ENCODE measurements around the gene LRP1B. TPM values are rescaled to one million over a fixed set of nuclear protein-coding genes. Genes with fewer than 3 reads are reported as not detected.

Gene LRP1B
- polyA plus RNA-seq, 1 donor, result 1.0 TPM

- Histone ChIP-seq H3K9me3 (ENCODE audit: control insufficient read depth, low read depth, low read length) (no peaks in the 10 kb centered on the region), H3K27me3 (ENCODE audit: control insufficient read depth, insufficient read depth, low read length) (no peaks in the 10 kb centered on the region), H3K36me3 (ENCODE audit: control insufficient read depth, insufficient read depth, low read length) (no peaks in the 10 kb centered on the region), H3K27ac (ENCODE audit: low read length) (no peak overlapping the region), H3K4me3 (ENCODE audit: low read length) (no peak overlapping the region), H3K4me1 (ENCODE audit: control insufficient read depth, insufficient read depth, low read length) (no peaks in the 10 kb centered on the region)
- DNase-seq, result no peak
- no CpG with 5 or more reads among the region's 2 CpGs for WGBS (ENCODE audit: insufficient coverage, low lambda C conversion rate)
Measured at GRCh38 chr2:140855471-140855870, 1275.3 kb downstream of the LRP1B start.

DNA sequence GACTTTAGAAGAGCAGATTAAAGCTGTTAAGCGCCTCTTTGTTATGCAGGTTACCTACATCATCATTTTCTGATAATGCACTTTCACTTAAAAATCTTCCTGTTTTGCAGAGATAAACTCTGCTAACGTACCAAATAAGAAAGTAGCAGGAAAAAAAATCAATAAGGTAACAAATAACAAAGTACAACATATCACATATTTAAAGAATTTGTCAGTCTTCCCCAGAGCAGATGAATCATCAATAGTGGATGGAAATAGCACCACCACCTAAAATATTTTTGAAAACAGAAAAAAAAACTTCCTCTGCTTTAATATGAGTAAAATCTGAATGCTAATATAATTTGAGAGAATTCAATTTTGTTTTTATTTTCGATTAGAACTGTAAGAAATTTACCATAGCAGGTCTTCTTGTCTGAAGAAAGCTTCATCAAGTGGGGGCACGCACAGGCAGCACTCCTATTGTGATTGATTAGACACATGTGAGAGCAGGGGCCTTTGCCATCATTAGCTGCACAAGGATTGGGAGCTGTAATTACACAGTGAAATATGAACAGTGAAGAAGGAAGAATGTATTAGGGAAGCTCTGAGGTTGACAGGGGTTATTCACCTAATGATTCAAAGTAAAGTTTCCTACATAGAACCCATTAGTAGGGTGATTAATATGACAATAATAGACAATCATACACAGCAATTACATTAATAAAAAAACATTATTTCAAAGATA lies 1279.4 kb downstream of the LRP1B start:
- no peaks in the 10 kb centered on the region for H3K27me3 ChIP-seq (ENCODE audit: control insufficient read depth, insufficient read depth, low read length)
- H3K9me3 ChIP-seq (ENCODE audit: control insufficient read depth, low read depth, low read length), result no peaks in the 10 kb centered on the region
- 83% methylated on average over 2 of the region's 4 CpGs for WGBS (ENCODE audit: insufficient coverage, low lambda C conversion rate)
- H3K36me3 ChIP-seq (ENCODE audit: control insufficient read depth, insufficient read depth, low read length), result no peaks in the 10 kb centered on the region
- no peak for DNase-seq
- no peak overlapping the region for H3K4me3 ChIP-seq (ENCODE audit: low read length)
- H3K4me1 ChIP-seq (ENCODE audit: control insufficient read depth, insufficient read depth, low read length), result no peaks in the 10 kb centered on the region
- no peak overlapping the region for H3K27ac ChIP-seq (ENCODE audit: low read length)

- DNase-seq, result no peak
- Histone ChIP-seq H3K4me3 (ENCODE audit: low read length) (no peak overlapping the region), H3K27ac (ENCODE audit: low read length) (no peak overlapping the region), H3K9me3 (ENCODE audit: control insufficient read depth, low read depth, low read length) (no peaks in the 10 kb centered on the region), H3K36me3 (ENCODE audit: control insufficient read depth, insufficient read depth, low read length) (no peaks in the 10 kb centered on the region), H3K27me3 (ENCODE audit: control insufficient read depth, insufficient read depth, low read length) (no peaks in the 10 kb centered on the region), H3K4me1 (ENCODE audit: control insufficient read depth, insufficient read depth, low read length) (no peaks in the 10 kb centered on the region)
- WGBS (ENCODE audit: insufficient coverage, low lambda C conversion rate), result no CpG with 5 or more reads among the region's 1 CpG
Measured at GRCh38 chr2:140843186-140843585, 1287.6 kb downstream of the LRP1B start.

DNA sequence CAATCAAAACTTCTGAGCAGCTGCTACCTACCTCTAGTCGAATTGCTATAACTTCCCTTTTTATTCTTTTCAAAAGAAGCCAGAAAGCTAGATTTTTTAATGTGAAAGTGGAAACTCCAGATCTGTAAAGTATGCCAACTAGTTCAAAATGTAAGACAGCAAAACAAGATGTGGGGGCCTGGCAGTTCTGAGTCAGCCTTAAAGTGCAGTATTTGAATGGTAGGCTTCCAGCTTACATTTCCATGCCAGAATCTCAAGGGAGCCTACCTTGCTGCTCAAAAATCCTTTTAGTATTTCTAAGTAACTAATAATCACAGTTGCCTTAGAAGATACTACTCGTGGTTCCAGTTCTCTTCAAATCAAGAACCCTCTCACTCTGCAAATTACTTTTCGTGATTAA lies 1288.7 kb downstream of the LRP1B start:
- H3K27me3 ChIP-seq (ENCODE audit: control insufficient read depth, insufficient read depth, low read length), result no peaks in the 10 kb centered on the region
- 73% methylated on average over 3 of the region's 3 CpGs for WGBS (ENCODE audit: insufficient coverage, low lambda C conversion rate)
- H3K4me3 ChIP-seq (ENCODE audit: low read length), result no peak overlapping the region

DNA sequence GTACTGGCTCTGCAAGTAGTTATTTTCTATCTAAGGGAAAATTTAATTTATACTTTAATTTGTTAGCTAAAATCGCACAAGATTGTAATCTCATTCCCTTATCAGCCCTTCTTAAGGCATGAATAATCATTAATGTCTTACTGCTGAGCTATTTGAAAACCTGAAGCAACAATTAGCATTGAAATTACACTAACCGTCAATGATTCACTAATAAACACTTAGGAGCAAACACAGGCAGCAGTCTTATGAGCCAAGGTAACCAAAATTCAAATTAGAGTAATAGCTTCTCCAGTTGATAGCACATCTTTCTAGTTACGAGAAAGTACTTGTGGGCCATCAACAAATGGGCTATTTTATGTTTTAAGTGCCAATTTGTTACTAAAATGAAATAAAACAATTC lies 1289.7 kb downstream of the LRP1B start:
- Histone ChIP-seq H3K4me3 (ENCODE audit: low read length) (no peak overlapping the region), H3K27me3 (ENCODE audit: control insufficient read depth, insufficient read depth, low read length) (no peaks in the 10 kb centered on the region), H3K36me3 (ENCODE audit: control insufficient read depth, insufficient read depth, low read length) (no peaks in the 10 kb centered on the region), H3K4me1 (ENCODE audit: control insufficient read depth, insufficient read depth, low read length) (no peaks in the 10 kb centered on the region), H3K9me3 (ENCODE audit: control insufficient read depth, low read depth, low read length) (no peaks in the 10 kb centered on the region), H3K27ac (ENCODE audit: low read length) (no peak overlapping the region)
- WGBS (ENCODE audit: insufficient coverage, low lambda C conversion rate), result no CpG with 5 or more reads among the region's 3 CpGs
- no peak for DNase-seq

More for the DNA sequence above, 1288.7 kb downstream of the LRP1B start:
- Histone ChIP-seq H3K36me3 (ENCODE audit: control insufficient read depth, insufficient read depth, low read length) (no peaks in the 10 kb centered on the region), H3K4me1 (ENCODE audit: control insufficient read depth, insufficient read depth, low read length) (no peaks in the 10 kb centered on the region), H3K27ac (ENCODE audit: low read length) (no peak overlapping the region), H3K9me3 (ENCODE audit: control insufficient read depth, low read depth, low read length) (no peaks in the 10 kb centered on the region)
- no peak for DNase-seq

DNA sequence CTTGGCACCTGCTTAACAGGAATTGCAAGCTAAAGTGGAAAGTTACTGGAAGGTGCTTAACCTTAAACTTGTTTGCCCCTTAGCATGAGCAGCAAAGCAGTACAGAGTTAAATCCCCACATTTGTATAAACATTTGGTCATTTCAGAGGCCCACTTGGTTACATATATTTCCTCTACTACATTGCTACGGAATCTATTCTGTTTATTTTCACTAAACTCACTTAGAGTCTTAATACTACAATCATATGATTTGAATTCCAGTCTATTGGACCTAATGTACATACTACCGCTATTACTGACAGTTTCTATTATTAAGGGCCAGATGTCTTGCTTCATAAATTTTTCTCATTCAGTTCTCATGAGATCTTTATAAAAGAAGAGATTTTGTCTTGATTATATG lies 1294.0 kb downstream of the LRP1B start:
- no peaks in the 10 kb centered on the region for H3K27me3 ChIP-seq (ENCODE audit: control insufficient read depth, insufficient read depth, low read length)
- H3K9me3 ChIP-seq (ENCODE audit: control insufficient read depth, low read depth, low read length), result no peaks in the 10 kb centered on the region
- no peak overlapping the region for H3K4me3 ChIP-seq (ENCODE audit: low read length)
- H3K36me3 ChIP-seq (ENCODE audit: control insufficient read depth, insufficient read depth, low read length), result no peaks in the 10 kb centered on the region
- no peak for DNase-seq
- WGBS (ENCODE audit: insufficient coverage, low lambda C conversion rate), result 70% methylated on average over 1 of the region's 2 CpGs
- no peak overlapping the region for H3K27ac ChIP-seq (ENCODE audit: low read length)
- no peaks in the 10 kb centered on the region for H3K4me1 ChIP-seq (ENCODE audit: control insufficient read depth, insufficient read depth, low read length)

GRCh38 chr2:140835079-140835478 lies 1295.7 kb downstream of the LRP1B start:
- no peak overlapping the region for H3K4me3 ChIP-seq (ENCODE audit: low read length)
- no peaks in the 10 kb centered on the region for H3K9me3 ChIP-seq (ENCODE audit: control insufficient read depth, low read depth, low read length)
- no peak overlapping the region for H3K27ac ChIP-seq (ENCODE audit: low read length)
- WGBS (ENCODE audit: insufficient coverage, low lambda C conversion rate), result 59% methylated on average over 5 of the region's 7 CpGs
- no peaks in the 10 kb centered on the region for H3K36me3 ChIP-seq (ENCODE audit: control insufficient read depth, insufficient read depth, low read length)
- no peak for DNase-seq
- no peaks in the 10 kb centered on the region for H3K4me1 ChIP-seq (ENCODE audit: control insufficient read depth, insufficient read depth, low read length)
- H3K27me3 ChIP-seq (ENCODE audit: control insufficient read depth, insufficient read depth, low read length), result no peaks in the 10 kb centered on the region

GRCh38 chr2:140814141-140814540 lies 1316.7 kb downstream of the LRP1B start:
- DNase-seq, result no peak
- no peaks in the 10 kb centered on the region for H3K27me3 ChIP-seq (ENCODE audit: control insufficient read depth, insufficient read depth, low read length)
- WGBS (ENCODE audit: insufficient coverage, low lambda C conversion rate), result no CpG with 5 or more reads among the region's 3 CpGs
- no peaks in the 10 kb centered on the region for H3K36me3 ChIP-seq (ENCODE audit: control insufficient read depth, insufficient read depth, low read length)
- H3K9me3 ChIP-seq (ENCODE audit: control insufficient read depth, low read depth, low read length), result no peaks in the 10 kb centered on the region
- no peaks in the 10 kb centered on the region for H3K4me1 ChIP-seq (ENCODE audit: control insufficient read depth, insufficient read depth, low read length)
- H3K4me3 ChIP-seq (ENCODE audit: low read length), result no peak overlapping the region
- H3K27ac ChIP-seq (ENCODE audit: low read length), result no peak overlapping the region

GRCh38 chr2:140808820-140809219 lies 1322.0 kb downstream of the LRP1B start:
- DNase-seq, result no peak
- H3K4me1 ChIP-seq (ENCODE audit: control insufficient read depth, insufficient read depth, low read length), result no peaks in the 10 kb centered on the region
- no peak overlapping the region for H3K27ac ChIP-seq (ENCODE audit: low read length)
- no peaks in the 10 kb centered on the region for H3K9me3 ChIP-seq (ENCODE audit: control insufficient read depth, low read depth, low read length)
- H3K36me3 ChIP-seq (ENCODE audit: control insufficient read depth, insufficient read depth, low read length), result no peaks in the 10 kb centered on the region
- H3K27me3 ChIP-seq (ENCODE audit: control insufficient read depth, insufficient read depth, low read length), result no peaks in the 10 kb centered on the region
- WGBS (ENCODE audit: insufficient coverage, low lambda C conversion rate), result 90% methylated on average over 1 of the region's 1 CpG
- no peak overlapping the region for H3K4me3 ChIP-seq (ENCODE audit: low read length)

- Histone ChIP-seq H3K27me3 (ENCODE audit: control insufficient read depth, insufficient read depth, low read length) (no peaks in the 10 kb centered on the region), H3K36me3 (ENCODE audit: control insufficient read depth, insufficient read depth, low read length) (no peaks in the 10 kb centered on the region), H3K9me3 (ENCODE audit: control insufficient read depth, low read depth, low read length) (no peaks in the 10 kb centered on the region), H3K4me1 (ENCODE audit: control insufficient read depth, insufficient read depth, low read length) (no peaks in the 10 kb centered on the region), H3K4me3 (ENCODE audit: low read length) (no peak overlapping the region), H3K27ac (ENCODE audit: low read length) (no peak overlapping the region)
- WGBS (ENCODE audit: insufficient coverage, low lambda C conversion rate), result no CpG with 5 or more reads among the region's 1 CpG
- no peak for DNase-seq
Measured at GRCh38 chr2:140808211-140808610, 1322.6 kb downstream of the LRP1B start.

DNA sequence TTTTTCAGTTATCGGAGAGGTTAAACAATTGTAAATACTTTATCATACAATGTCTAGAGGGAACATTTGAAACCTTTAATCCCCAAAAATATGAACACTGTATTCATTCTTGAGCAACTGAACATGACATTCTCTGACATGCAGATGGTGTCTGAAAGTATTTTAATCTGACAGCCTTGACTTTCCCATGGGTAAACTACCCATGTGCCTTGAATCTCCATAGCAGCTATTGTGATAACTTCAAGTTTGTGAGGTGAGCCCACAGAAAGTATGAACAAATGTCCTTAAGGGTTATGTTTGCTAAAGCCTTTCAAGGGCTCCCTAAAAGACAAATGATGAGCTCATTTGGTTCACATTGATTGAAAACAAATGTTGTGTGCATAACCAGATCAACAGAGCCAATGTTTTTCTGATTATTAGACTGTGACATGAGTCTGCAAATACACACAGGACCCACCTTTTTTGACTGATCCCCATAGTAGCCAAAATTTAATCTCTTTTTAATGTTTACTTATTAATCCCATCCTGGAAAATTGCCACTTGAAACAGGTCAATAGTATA lies 1326.0 kb downstream of the LRP1B start:
- Histone ChIP-seq H3K27me3 (ENCODE audit: control insufficient read depth, insufficient read depth, low read length) (no peaks in the 10 kb centered on the region), H3K4me1 (ENCODE audit: control insufficient read depth, insufficient read depth, low read length) (no peaks in the 10 kb centered on the region), H3K9me3 (ENCODE audit: control insufficient read depth, low read depth, low read length) (no peaks in the 10 kb centered on the region), H3K27ac (ENCODE audit: low read length) (no peak overlapping the region), H3K36me3 (ENCODE audit: control insufficient read depth, insufficient read depth, low read length) (no peaks in the 10 kb centered on the region), H3K4me3 (ENCODE audit: low read length) (no peak overlapping the region)
- no CpG with 5 or more reads among the region's 1 CpG for WGBS (ENCODE audit: insufficient coverage, low lambda C conversion rate)
- no peak for DNase-seq

Data from large intestine (tissue), 3 donors.